Cardiac atrium fibroblast (primary cell): ENCODE results near the gene MS4A14. TPM values are rescaled to one million over a fixed set of nuclear protein-coding genes. Genes with fewer than 3 reads are reported as not detected.

Source experiments
- total RNA-seq: library from RNA; depleted of rRNA; stranded (reverse); fragments of >200 nt; gene quantifications from 2 replicates; pipeline ENCODE4 v1.2.3, GENCODE V29; 2015

Gene MS4A14
- total RNA-seq = not detected in 2 replicates

DNA sequence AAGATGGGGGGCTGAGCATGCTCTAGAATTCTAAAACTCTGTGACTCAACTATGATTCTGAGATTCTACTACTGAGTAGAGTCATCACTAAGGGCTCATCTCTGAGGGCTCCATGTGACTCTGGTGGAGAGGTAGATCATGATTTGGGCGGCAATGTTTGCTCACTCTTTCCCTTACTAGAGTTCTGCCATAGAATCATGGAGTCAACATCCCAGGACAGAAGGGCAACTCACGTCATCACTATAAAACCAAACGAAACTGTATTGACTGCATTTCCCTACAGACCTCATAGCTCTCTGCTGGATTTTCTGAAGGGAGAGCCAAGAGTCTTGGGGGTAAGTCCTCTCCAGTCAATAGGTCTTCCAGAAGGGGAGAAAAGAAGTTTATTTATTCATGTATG lies at the start of gene MS4A14:
MS4A14 (plus strand) TSS at position 78 of the 400 bp plus-strand sequence; CDS start at position 198, 120 bp downstream.

GRCh38 chr11:60378354-60378753 lies 17.9 kb upstream of the MS4A14 start, which contains the start of gene MS4A7:
Gene MS4A7 (plus strand): TSS chr11:60378532. CDS start chr11:60383142, 4,610 bp downstream.

DNA sequence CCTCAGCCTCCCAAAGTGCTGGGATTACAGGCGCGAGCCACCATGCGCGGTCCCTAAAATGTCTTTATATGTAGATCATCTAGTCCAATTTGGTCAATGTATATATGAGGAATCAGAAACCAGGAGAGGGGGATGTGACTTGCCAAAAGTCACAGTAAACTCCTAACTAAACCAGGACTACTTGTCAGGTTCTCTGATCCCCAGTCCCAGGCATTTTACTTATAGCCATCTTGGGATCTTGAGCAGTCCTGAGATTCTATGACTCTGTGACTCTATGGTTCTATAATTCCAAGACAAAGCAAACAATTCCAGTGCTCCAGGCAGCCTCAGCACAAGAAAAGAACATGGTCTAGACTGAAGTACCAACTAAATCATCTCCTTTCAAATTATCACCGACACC lies 33.0 kb downstream of the MS4A14 start, which contains the start of gene MS4A5:
MS4A5 (plus strand) TSS at position 301 of the 400 bp plus-strand sequence. CDS start 103 bp downstream, outside the sequence.

GRCh38 chr11:60455531-60456042 lies 59.3 kb downstream of the MS4A14 start, which contains the start of gene MS4A1:
Gene MS4A1 (plus strand): TSS chr11:60455847. CDS start chr11:60462375, 6,528 bp downstream.

Other genes starting within 250 kb of the MS4A14 start
- gene MS4A6A, start 213.4 kb upstream of the MS4A14 start, total RNA-seq = 1.6 TPM in 1 of 2 replicates, not detected in the other
- gene MS4A4E, start 153.3 kb upstream of the MS4A14 start, total RNA-seq = not detected in 2 replicates
- not detected in 2 replicates for gene MS4A4A, start 115.8 kb upstream of the MS4A14 start, total RNA-seq
- not detected in 2 replicates for gene MS4A6E, start 69.2 kb upstream of the MS4A14 start, total RNA-seq
- not detected in 2 replicates for gene MS4A7, start 17.9 kb upstream of the MS4A14 start, total RNA-seq
- not detected in 2 replicates for gene MS4A5, start 33.1 kb downstream of the MS4A14 start, total RNA-seq
- not detected in 2 replicates for gene MS4A1, start 59.4 kb downstream of the MS4A14 start, total RNA-seq
- not detected in 2 replicates for gene MS4A12, start 96.3 kb downstream of the MS4A14 start, total RNA-seq
- not detected in 2 replicates for gene MS4A13, start 118.9 kb downstream of the MS4A14 start, total RNA-seq